ENCODE results near the gene HTT. TPM values are rescaled to one million over a fixed set of nuclear protein-coding genes. Genes with fewer than 3 reads are reported as not detected.
A peak's percentile ranks its signal among the peaks of the same experiment; 100 is the strongest.

HTT gene
- total and polyA plus RNA-seq, 2 of the 8 experiments (the other 6 are each of a cell fraction or from before 2014, with no cell fraction given): 24.0 to 71.0 TPM

- no peak overlapping the region for H2BK5ac ChIP-seq (ENCODE audit: low read depth, low read length)
- CTCF ChIA-PET (ENCODE audit: partially characterized antibody): interaction anchor here (1.2 to 5.1 kb wide), 2 partner anchors 31 to 461 kb away, joined by 4 to 31 read pairs; no protein-coding TSS in a partner anchor
- WGBS, 2 experiments (ENCODE audit: extremely low coverage in 1 of 2, insufficient coverage in 1 of 2, insufficient read length in 1 of 2, insufficient replicate concordance in 2 of 2, low coverage in 1 of 2, low lambda C conversion rate in 2 of 2, missing lambda C conversion rate in 1 of 2): 83% methylated on average over 14 of the region's 14 CpGs; no CpG with 5 or more reads in 1 of the 2 experiments
- TF ChIP-seq RFX5 (IDR thresholded peaks at IDR 0.05; ENCODE audit: borderline replicate concordance, low read depth, low read length): no peak
- TF ChIP-seq RBBP5 (IDR thresholded peaks at IDR 0.05; ENCODE audit: borderline replicate concordance, low read depth, low read length): no peak
- TF ChIP-seq RAD21 (IDR thresholded peaks at IDR 0.05 in 1 of 2, conservative IDR thresholded peaks at IDR 0.05 in 1 of 2; ENCODE audit: low read depth in 2 of 2, low read length in 2 of 2): no peak
- TF ChIP-seq TCF12 (IDR thresholded peaks at IDR 0.05; ENCODE audit: low read depth, low read length): no peak
- no peak for TF ChIP-seq SIN3A (conservative IDR thresholded peaks at IDR 0.05 in 1 of 2, IDR thresholded peaks at IDR 0.05 in 1 of 2; ENCODE audit: low read depth in 1 of 2, low read length in 2 of 2)
- no peak for TF ChIP-seq GABPA (IDR thresholded peaks at IDR 0.05; ENCODE audit: borderline replicate concordance, insufficient read depth, low read length)
- TF ChIP-seq KDM4A (IDR thresholded peaks at IDR 0.05; ENCODE audit: low read depth, low read length, severe bottlenecking): no peak
- no peak for TF ChIP-seq POLR2A (IDR thresholded peaks at IDR 0.05; ENCODE audit: control extremely low read depth in 1 of 2, low read depth in 2 of 2, low read length in 2 of 2)
- no peak for TF ChIP-seq SUZ12 (IDR thresholded peaks at IDR 0.05; ENCODE audit: low read length)
- TF ChIP-seq, protein P1, sequence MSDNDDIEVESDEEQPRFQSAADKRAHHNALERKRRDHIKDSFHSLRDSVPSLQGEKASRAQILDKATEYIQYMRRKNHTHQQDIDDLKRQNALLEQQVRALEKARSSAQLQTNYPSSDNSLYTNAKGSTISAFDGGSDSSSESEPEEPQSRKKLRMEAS (IDR thresholded peaks at IDR 0.05): no peak
- TF ChIP-seq ZNF274 (IDR thresholded peaks at IDR 0.05; ENCODE audit: borderline replicate concordance, extremely low read depth, low read length): no peak
- TF ChIP-seq JUN (IDR thresholded peaks at IDR 0.05; ENCODE audit: low read depth, low read length): no peak
These were observed 212.9 kb downstream of the HTT start for GRCh38 chr4:3287271-3287971.

More at GRCh38 chr4:3287271-3287971, 212.9 kb downstream of the HTT start:
- no peak overlapping the region for H2AFZ ChIP-seq (ENCODE audit: low read length)
- H3K56ac ChIP-seq (replicated peaks; ENCODE audit: insufficient read length, low read depth, low read length): no peak overlapping the region
- no peaks in the 10 kb centered on the region for H3K79me1 ChIP-seq (ENCODE audit: low read depth, low read length)
- no peaks in the 10 kb centered on the region for H3K79me2 ChIP-seq (ENCODE audit: control insufficient read depth in 1 of 2, insufficient read depth in 2 of 2, low read length in 2 of 2)
- H4K20me1 ChIP-seq (replicated peaks in 1 of 2; ENCODE audit: control insufficient read depth in 1 of 2, insufficient read depth in 2 of 2, low read length in 2 of 2): no peaks in the 10 kb centered on the region
- peaks cover 9% of the 10 kb centered on the region; the same call in 1 of the 2 replicates for H3K23me2 ChIP-seq (ENCODE audit: low read depth, low read length)
- H3K27ac ChIP-seq (ENCODE audit: low read depth, low read length): no peak overlapping the region
- H3K4me2 ChIP-seq (ENCODE audit: insufficient read depth in 1 of 2, low read depth in 2 of 2, low read length in 2 of 2): no peak overlapping the region
- no peak overlapping the region for H3K9ac ChIP-seq (replicated peaks in 1 of 4; ENCODE audit: extremely low read depth in 1 of 4, low read depth in 3 of 4, low read length in 3 of 4)
- no peak overlapping the region for H2BK20ac ChIP-seq (ENCODE audit: low read length)
- H3K9me3 ChIP-seq (ENCODE audit: insufficient read depth in 2 of 2, low read depth in 1 of 2, low read length in 1 of 2): no peaks in the 10 kb centered on the region
- H3K4ac ChIP-seq (replicated peaks; ENCODE audit: insufficient read length, low read depth, low read length): no peak overlapping the region
- no peak overlapping the region for H4K91ac ChIP-seq (replicated peaks; ENCODE audit: insufficient read length, low read length)
- no peak overlapping the region for H2AK5ac ChIP-seq (ENCODE audit: low read depth, low read length)
- no peak overlapping the region for H4K5ac ChIP-seq (ENCODE audit: insufficient read length, low read depth, low read length)
- H3K18ac ChIP-seq (ENCODE audit: extremely low read depth, low read length): no peak overlapping the region
- POLR2A ChIA-PET (ENCODE audit: partially characterized antibody): no interaction called here
- H3K36me3 ChIP-seq (ENCODE audit: control insufficient read depth in 2 of 4, insufficient read depth in 4 of 4, low read length in 3 of 4): no peaks in the 10 kb centered on the region
- DNase-seq (ENCODE audit: low read depth in 1 of 2, low spot score in 2 of 2) (peak in 1 of 2 experiments; percentile 30), FAIRE-seq (no peak)
- no peak overlapping the region for H2BK15ac ChIP-seq (ENCODE audit: low read length)
- H2BK12ac ChIP-seq (ENCODE audit: low read depth, low read length): no peak overlapping the region
- H3K27me3 ChIP-seq (replicated peaks in 1 of 4; ENCODE audit: control insufficient read depth in 3 of 4, extremely low read depth in 1 of 4, insufficient read depth in 3 of 4, low read length in 3 of 4): peaks cover 0 to 7% (median 1%) of the 10 kb centered on the region in 4 experiments; a peak in 3 of 7 replicates
- no peak overlapping the region for H3K14ac ChIP-seq (ENCODE audit: insufficient read length)
- no peak overlapping the region for H3K23ac ChIP-seq (ENCODE audit: insufficient read length)
- no peak overlapping the region for H3K4me3 ChIP-seq (ENCODE audit: extremely low read depth in 1 of 4, insufficient read depth in 2 of 4, low read depth in 3 of 4, low read length in 4 of 4)
- H3K4me1 ChIP-seq (replicated peaks in 1 of 4; ENCODE audit: control insufficient read depth in 3 of 4, insufficient read depth in 4 of 4, low read length in 3 of 4): peaks cover 0 to 11% (median 3%) of the 10 kb centered on the region in 4 experiments; a peak in 5 of 7 replicates
- no peak overlapping the region for H2BK120ac ChIP-seq (replicated peaks; ENCODE audit: low read depth, low read length)
- H4K8ac ChIP-seq (ENCODE audit: extremely low read depth, insufficient read depth, low read length): peak overlapping the region; percentile 18; the same call in 1 of the 2 replicates
